GM21528 (cell line): Measurements from ENCODE around the gene EFHD2.
"Not testable (repeated sequence)": the region's sequence is repeated elsewhere in the genome, so short reads cannot be mapped to it uniquely, and the experiment has no call there.

Experiments
- ATAC-seq: cut with Tn5 transposase; IDR thresholded peaks from one replicate; pipeline ENCODE4 v1.9.1; 2021; ENCODE audit warnings: mild to moderate bottlenecking, moderate library complexity; ENCODE audit not compliant: unreplicated experiment, low FRiP score

The EFHD2 gene

DNA sequence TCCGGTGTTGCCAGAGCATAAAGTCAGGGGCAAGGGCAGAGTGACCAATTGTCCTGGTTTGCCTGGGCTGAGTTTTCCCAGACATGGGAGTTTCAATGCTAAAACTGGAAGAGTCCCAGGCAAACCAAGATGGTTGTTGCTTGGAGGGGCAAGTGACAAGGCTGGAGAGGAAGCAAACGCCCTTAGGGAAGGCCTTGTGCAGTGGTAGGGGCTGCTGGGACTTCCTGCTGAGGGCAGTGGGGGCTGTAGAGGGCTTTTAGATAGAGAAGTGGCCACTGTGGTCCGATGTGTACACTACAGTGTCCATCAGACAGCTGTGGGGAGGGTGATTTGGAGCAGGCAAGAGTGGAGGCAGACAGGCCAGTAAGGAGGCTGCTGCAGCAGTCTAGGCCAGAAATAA, 39.9 kb downstream of the EFHD2 start:
- no peak for ATAC-seq

DNA sequence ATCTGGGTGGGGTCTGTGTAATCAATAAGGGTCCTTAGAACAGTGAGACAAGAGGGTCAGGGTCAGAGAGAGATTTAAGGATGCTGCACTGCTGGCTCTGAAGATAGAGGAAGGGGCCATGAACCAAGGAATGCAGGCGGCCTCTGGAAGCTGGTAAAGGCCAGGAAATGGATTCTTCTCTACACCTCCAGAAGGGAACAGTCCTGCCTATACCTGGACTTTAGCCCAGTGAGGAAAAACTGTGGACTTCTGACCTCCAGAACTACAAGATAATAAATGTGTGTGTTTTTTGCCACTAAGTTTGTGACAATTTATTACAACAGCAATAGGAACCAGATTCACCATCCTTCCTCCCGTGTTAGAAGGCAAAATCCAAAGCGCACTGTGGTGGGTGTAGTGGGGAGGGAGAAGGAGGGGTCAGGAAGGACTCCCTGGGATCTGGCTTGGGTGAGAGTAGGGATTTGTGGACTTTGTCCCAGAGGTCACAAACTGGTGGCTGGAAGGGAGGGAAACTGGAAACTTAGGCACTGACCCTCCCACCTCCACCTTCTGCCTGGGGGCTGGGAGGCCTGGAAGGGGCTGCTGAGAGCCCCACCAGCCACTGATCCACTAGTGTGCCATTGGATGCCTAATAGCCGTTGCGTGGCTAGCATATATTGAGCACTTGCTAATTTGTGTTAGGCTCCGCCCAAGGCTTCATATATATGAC, 41.5 kb downstream of the EFHD2 start:
- ATAC-seq: no peak

DNA sequence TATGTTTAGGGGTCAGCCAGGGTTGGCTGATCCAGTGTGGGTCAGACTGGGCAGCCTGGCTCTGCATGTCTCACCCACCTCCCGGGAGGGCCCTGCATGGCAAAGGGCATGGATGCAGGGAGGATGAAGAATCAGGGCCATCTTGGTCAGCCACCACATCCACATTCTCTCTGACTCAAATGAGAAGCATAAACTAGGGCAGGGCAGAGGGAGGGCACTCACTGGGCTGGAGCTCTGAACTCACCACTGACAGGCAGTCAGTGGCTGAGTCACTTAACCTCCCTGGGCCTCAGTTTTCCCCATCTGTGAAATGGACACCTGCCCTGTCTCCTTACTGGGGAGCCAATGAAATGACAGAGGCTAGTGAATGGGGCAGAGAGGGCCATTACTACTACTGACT, 42.5 kb downstream of the EFHD2 start:
- ATAC-seq: no peak

DNA sequence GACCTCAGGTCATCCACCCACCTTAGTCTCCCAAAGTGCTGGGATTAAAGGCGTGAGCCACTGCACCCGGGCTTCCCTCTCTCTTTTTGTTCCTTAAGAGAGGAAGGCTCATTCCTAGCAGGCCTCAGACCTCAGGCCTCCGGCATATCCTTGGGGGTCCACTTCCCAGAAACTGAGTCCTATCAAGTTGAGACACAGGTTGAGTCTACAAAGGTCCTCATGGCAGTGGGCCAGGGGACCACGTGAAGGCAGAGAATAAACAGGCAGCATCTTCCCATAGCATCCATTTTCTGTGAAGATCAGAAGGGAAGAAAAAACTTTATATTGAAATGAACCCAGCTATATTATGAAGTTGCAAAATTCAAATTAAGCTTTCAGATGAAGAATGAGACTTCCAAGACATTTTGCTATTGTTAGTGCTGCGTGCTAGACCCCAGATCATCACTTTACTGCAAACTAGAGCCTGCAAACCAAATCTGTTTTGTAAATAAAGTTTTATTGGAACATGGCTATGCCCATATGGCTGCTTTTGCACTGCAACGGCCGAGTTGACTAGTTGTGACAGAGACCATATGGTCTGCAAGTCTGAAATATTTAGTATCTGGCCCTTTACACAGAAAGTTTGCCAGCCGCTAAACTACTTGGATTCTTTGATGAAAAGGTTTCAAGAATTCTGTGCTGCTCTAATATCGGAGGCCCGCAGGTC, 43.3 kb downstream of the EFHD2 start:
- ATAC-seq: no peak

DNA sequence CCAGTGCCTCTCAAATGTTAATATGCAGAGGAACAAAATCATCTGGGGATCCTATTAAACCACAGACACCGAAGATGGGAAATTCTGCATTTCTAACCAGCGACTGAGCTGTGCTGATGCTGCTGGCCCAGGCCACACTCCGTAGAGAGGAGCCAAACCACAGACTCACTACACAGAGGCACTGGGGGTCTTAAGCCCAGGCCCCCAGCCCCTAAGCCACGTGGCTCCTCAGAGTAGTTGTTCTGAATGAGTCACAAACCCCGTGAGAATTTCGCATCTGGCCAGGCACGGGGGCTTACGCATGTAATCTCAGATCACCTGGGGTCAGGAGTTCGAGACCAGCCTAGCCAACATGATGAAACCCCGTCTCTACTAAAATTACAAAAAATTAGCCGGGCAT, 44.0 kb downstream of the EFHD2 start:
- ATAC-seq: no peak

DNA sequence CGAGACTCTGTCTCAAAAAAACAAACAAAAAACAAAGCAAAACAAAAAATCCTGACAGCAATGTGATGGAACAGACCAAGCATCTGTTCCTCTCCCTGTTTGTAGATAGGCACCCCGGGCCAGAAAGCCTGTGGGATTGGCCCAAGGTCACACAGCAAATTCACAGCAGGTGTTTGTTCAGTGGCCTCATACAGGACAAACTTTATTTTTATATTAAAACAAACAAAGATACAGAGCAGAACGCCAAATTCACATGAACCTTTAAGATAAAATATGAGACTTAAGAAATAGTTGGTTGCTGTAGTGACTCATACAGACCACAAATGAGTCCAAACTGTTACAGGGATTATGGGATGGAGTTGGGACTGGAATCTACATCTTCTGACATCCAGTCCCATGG, 44.6 kb downstream of the EFHD2 start:
- no peak for ATAC-seq

DNA sequence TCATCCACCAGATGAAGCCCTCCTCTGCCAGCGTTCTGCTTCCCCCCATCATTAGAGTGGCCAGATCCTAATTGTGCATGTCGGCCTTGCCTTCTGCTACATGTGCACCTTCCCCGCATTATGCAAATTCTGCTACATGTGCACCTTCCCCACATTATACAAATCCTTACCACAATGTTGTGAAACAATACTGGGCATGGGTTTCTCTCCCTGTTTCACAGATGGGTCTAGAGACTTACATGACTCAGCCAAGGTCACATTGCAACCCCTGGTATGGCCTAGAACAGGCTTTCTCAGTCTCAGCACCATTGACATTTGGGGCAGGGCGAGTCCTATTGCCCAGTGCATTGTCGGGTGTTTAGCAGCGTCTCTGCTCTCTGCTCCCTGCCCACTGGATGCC, 45.8 kb downstream of the EFHD2 start:
- ATAC-seq: no peak

DNA sequence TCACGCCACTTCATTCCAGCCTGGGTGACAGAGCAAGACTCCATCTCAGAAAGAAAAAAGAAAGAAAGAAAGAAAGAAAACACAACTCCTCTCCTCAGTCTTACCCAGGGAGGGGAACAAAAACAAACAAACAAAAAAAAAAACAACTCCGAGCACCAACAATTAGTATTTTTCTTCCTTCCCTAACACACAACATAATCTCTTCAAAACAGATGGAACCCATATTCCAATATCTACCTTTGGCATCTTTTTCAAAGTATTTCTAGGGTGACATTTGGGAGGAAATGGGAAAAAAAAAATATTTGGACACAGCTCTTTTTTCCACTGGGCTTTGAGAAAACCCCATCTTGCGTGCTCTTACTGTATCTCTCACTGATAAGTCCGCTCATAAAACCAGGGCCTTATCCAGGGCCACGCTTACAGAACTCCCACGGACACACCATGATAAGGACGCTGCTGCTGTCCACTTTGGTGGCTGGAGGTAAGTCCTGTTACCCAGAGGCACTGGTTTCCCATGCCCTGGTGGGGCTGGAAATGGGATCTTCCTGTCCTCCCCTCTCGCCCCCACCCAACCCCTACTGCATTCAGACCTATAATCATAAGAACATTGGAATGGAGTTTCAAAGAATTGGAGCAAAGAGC, 46.7 kb downstream of the EFHD2 start, which contains the start of gene CELA2A:
CELA2A (plus strand) TSS at position 420 of the 642 bp plus-strand sequence; CDS start at position 442, 22 bp downstream.
- ATAC-seq: no peak

DNA sequence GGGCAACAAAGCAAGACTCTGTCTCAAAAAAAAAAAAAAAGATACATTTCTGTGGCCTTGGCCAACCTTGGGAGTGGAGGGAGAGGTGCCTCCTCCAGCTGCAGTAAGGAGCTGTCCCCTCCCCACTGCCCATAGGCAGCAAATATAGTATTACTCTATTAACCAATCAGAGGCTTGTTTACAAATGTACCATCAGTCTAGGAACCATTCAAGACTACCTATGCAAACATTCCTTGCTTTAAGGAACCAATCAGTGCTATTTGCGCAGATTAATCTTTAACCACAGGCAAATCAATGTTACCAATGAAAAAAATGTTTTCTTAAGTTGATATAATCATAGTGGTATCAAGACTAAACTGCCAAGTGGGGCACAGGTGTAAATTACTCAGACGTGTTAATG, 47.9 kb downstream of the EFHD2 start:
- ATAC-seq: no peak

DNA sequence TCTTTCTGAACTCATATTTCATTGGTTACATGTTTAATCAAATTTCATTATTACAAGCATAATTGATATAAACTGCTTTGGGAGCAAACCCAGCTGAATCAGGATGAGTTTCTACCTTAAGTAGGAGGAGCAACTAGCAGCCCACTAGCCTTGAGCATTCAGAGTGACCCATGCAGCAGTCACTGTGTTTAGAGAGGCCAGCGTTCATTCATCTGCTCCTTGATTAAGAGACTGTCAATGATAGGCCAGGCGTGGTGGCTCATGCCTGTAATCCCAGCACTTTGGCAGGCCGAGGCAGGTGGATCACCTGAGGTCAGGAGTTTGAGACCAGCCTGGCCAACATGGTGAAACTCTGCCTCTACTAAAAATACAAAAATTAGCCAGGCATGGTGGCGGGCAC, 48.7 kb downstream of the EFHD2 start:
- not testable (repeated sequence) for ATAC-seq

DNA sequence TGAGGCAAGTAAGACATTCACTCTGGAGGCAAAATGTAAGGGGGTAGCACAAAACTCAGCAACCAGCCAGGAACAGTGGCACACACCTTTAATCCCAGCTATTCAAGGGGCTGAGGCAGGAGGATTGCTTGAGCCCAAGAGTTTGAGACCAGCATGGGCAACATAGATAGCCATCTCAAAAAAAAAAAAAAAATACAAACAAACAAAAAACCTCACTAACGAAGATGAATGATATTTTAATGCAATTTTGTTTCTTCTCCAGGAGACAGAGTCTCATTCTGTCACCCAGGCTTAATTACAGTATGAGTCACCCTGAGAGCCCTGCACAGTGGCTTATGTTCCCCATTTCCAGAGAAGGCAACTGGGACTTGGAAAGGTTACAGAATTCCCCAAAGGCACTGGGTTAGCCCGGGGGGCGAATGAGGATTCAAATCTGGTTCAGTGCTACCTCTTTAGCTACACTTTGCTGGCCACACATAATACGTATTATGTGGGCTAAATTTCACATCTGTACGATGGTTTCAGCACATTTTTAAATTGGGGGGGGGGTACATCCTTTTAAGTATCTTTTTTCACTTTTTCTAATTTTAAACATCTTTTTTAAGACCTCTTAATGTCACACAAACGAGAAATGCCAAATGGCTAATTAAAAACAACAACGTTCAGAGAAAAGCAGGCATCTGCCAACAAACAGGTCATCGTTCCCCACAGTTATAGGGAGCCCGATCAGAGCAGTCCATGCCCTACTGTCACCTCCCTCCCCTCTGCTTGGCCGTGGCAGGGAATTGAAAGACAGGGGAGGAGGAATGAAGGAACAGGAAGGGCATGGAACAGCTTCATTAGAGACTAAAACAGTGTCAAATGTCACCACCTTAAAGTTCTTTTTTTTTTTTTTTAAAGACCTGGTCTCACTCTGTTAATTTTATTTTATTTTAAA, 50.4 kb downstream of the EFHD2 start:
- ATAC-seq: no peak

DNA sequence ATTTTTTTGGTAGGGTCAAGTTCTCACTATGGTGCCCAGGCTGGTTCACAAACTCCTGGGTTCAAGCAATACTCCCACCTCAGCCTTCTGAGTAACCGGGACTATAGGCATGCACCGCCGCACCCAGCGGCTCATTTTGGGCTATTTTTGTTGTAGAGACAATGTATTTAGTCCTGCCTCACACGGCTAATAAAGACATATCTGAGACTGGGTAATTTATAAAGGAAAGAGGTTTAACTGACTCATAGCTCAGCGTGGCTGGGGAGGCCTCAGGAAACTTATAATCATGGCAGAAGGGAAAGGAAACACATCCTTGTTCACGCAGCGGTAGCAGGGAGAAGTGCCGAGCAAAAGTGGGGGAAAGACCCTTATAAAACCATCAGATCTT, 51.0 kb downstream of the EFHD2 start:
- no peak for ATAC-seq

DNA sequence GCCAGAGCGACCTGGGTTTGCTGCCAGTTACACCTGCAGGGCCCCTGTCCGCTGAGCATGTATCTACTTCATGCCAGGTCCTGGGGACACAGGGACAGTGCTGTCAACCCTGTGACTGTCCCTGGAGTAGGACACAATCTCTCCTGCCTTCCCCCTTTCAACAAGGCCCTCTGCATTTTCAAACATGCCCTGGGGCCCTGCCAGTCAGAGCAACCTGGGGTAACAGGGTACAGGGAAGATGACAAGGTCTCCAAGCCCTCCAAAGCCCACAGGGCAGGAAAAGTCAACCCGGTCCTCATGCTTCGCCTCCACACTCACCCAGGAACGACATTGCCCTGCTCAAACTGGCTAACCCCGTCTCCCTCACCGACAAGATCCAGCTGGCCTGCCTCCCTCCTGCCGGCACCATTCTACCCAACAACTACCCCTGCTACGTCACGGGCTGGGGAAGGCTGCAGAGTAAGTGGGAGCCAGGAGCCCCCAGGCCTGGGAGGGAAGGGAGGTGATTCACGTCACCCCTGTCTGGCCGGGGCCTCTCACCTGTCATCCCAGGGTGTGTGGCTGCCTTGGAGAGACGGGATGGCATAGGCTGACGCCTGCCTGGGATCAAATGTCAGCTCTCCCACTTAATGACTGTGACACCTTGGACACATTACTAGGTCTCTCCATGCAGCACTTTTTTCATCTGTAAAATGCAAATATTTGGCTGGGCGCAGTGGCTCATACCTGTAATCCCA, 53.5 kb downstream of the EFHD2 start:
- ATAC-seq: not testable (repeated sequence)

DNA sequence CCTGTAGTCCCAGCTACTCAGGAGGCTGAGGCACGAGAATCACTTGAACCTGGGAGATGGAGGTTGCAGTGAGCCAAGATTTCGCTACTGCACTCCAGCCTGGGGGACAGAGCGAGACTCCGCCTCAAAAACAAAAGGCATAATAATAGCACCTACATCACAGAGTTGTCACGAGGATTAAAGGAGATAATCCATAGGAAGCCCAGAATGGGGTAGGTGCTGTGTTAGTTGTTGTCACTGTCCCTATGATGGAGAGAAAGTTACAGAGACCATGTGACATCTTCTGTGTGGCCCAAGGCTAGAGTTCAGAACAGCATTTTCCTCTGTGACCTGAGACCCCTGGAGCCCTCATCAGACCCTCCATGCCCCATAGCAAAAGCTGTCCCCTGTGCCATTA, 54.2 kb downstream of the EFHD2 start:
- not testable (repeated sequence) for ATAC-seq

DNA sequence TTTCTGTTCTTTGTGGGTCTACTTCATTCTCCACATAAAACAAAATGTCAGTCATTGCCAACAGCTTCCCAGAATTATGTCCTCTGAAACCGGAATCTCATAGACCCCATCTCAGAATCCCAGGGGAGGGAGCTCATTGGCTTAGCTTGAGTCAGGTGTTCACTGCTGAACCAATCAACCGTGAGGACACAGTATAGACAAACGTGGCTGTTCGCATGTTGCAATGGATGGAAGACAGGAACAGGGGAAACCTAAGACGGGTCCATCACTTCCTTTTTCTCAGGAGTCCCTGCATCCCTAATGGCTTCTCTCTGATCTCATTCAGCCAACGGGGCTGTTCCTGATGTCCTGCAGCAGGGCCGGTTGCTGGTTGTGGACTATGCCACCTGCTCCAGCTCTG, 56.0 kb downstream of the EFHD2 start:
- no peak for ATAC-seq

DNA sequence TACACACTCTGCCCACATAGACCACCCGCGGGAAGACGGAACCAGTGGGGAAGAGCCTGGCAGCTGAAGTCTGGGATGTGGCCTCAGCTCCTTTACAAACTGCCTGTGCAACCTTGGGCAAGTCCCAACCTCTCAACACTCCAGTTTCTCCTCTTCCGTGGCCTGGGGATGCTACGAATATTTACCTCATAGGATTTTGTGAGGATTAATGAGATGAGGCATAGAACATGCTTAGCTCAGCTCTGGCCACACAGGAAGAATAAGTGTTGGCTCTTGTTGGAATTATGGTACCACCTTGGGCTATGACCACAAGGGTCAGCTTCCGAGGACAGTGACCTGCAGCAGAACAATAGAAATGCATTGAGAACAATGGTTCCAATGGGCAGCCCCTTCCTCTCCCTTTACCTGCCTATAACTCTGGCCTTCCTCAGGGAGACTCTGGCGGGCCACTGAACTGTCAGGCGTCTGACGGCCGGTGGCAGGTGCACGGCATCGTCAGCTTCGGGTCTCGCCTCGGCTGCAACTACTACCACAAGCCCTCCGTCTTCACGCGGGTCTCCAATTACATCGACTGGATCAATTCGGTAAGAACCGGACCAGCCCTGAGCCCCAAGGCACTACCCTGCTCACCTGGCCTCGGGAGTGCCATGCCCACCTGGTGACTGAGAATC, 57.4 kb downstream of the EFHD2 start:
- not testable (repeated sequence) for ATAC-seq

DNA sequence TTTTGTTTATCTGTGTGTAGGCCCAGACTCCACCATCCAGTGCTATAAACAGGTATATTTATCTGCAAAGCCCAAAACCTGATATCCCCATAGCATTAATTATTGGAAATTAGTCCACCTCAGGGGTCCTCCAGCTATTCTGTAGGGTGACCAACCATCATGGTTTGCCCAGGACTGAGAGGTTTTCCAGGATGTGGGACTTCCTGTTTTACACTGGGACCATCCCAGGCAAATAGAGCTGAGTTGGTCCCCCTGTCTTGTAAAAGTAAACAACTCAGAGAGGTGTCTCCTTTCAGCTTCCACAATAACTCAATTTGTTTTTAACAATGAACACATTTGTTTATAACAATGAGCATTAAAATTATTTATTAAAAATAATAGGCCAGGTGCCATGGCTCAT, 58.5 kb downstream of the EFHD2 start:
- ATAC-seq: no peak

DNA sequence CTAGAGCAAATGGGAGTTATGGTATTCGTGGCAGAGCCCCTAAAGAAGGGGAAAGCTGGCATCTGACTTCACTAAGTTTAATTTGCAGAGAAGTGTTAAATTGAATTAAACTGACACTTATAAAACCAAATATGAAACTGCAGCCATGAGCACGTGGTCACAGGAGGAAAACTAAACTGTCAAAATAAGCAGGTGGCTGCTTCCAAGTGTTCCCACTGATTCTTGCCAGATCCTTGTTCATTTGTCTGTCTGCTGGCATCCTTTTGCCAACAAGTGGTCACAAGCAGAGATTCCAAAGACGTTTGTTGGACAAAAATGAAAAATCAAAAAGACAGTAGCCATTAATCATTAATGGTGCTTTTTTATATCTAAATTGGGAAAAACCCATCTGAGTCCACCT, 59.7 kb downstream of the EFHD2 start:
- no peak for ATAC-seq

DNA sequence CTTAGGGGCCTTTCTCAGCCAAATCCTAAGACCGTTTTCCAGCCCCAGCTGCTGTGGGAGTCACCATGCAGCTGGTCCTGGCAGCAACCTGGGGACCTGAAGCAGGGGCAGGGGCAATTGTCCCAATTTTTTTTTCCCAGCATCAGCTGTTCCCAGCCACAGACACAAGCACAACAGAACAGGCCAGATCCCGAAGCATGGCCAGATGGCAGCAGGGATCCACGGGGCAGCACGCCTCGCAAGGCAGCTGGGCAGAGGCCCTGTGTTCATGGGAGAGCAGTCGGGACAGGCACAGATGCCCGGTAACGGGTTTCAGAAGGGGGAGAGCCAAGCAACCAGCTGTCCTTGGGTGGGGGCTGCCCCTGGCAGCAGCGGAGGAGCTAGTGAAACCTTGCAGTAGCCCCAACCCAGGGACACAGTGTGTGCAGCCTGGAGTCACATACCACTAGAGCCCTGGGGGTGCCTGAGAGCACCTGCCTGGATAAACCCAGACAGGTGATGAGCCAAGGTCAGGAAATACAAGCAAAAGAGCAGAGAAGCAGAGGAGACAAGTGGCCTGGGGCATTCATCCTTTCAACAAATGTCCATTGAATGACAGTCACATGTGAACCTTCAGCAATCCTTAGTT, 60.2 kb downstream of the EFHD2 start:
- not testable (repeated sequence) for ATAC-seq
